GM20431 (cell line): ENCODE results near the gene LIX1L.

ENCODE experiments used
- in situ Hi-C: fragments of 300-500 bp; cut with MseI, MboI; formaldehyde crosslinking; loops from one replicate; pipeline ENCODE4 v1.15.0; 2020; ENCODE audit warnings: low sequenced_read_pairs; ENCODE audit not compliant: unreplicated experiment

The LIX1L gene

GRCh38 chr1:145906954-145907753 is 50.7 kb downstream of the LIX1L start:
- in situ Hi-C loops: no loop called here

GRCh38 chr1:145901312-145902021 is 56.4 kb downstream of the LIX1L start:
- in situ Hi-C loops: no loop called here

GRCh38 chr1:145898756-145899155 is 59.1 kb downstream of the LIX1L start:
- in situ Hi-C loops: loop anchor here (10.0 kb wide), 1 partner anchor 116 kb away; no protein-coding TSS in a partner anchor

- in situ Hi-C loops: loop anchor here (10.0 kb wide), 1 partner anchor 117 kb away; no protein-coding TSS in a partner anchor
Observed at GRCh38 chr1:145897969-145898368, 59.8 kb downstream of the LIX1L start.

- in situ Hi-C loops: loop anchor here (10.0 kb wide), 1 partner anchor 119 kb away; no protein-coding TSS in a partner anchor
Observed at GRCh38 chr1:145895471-145895870, 62.3 kb downstream of the LIX1L start.

GRCh38 chr1:145893306-145894055 is 64.3 kb downstream of the LIX1L start:
- in situ Hi-C loops: loop anchor here (10.0 kb wide), 1 partner anchor 121 kb away; no protein-coding TSS in a partner anchor

GRCh38 chr1:145892486-145893087 is 65.2 kb downstream of the LIX1L start:
- in situ Hi-C loops: loop anchor here (10.0 kb wide), 1 partner anchor 122 kb away; no protein-coding TSS in a partner anchor

- in situ Hi-C loops: loop anchor here (10.0 kb wide), 1 partner anchor 123 kb away; no protein-coding TSS in a partner anchor
Observed at GRCh38 chr1:145891587-145892485, 66.0 kb downstream of the LIX1L start.

- in situ Hi-C loops: loop anchor here (10.0 kb wide), 1 partner anchor 124 kb away; no protein-coding TSS in a partner anchor
Observed at GRCh38 chr1:145891143-145891542, 66.7 kb downstream of the LIX1L start.

- in situ Hi-C loops: loop anchor here (10.0 kb wide), 1 partner anchor 125 kb away; no protein-coding TSS in a partner anchor
Observed at GRCh38 chr1:145889722-145890121, 68.1 kb downstream of the LIX1L start.

- in situ Hi-C loops: no loop called here
Observed at GRCh38 chr1:145887631-145888030, 70.2 kb downstream of the LIX1L start.

- in situ Hi-C loops: no loop called here
Observed at GRCh38 chr1:145886816-145887215, 71.0 kb downstream of the LIX1L start.

- in situ Hi-C loops: no loop called here
Observed at GRCh38 chr1:145886390-145886789, 71.4 kb downstream of the LIX1L start.

GRCh38 chr1:145885738-145886287 is 72.0 kb downstream of the LIX1L start, which contains the start of gene ANKRD35:
Gene ANKRD35, minus strand, starts transcription at chr1:145885866. Its CDS starts 108 bp downstream, at chr1:145885758.
- in situ Hi-C loops: no loop called here

- in situ Hi-C loops: no loop called here
Observed at GRCh38 chr1:145884675-145885074, 73.1 kb downstream of the LIX1L start.
